ENCODE results near the gene NKAIN1.

NKAIN1 gene

GRCh38 chr1:31227891-31228568 is 11.7 kb downstream of the NKAIN1 start:
- no peak overlapping the region for H3K4me3 ChIP-seq (ENCODE audit: control insufficient read depth, low read depth, low read length)
- no peak for DNase-seq (ENCODE audit: low read depth)
- TF ChIP-seq CTCF (conservative IDR thresholded peaks at IDR 0.05; ENCODE audit: control insufficient read depth, insufficient read depth, low read depth, low read length), result no peak

DNA sequence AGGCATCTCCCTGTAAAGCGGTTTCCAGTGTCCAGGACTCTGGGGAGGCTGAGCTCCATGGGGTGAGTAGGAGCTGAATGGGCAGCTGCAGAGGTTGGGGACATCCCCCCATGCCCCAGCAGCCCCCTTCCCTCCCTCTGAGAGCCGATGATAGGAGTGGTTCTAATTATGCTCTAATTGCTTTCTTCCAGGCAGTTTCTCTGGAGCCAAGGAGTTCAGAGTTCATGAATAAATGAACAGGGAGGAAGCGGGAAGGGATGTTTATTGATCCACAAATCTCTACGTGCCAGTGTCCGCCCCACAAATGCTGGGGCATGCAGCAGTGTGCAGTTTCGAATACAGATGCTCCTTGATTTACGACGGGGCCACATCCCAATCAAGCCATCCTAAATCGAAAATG is 15.6 kb downstream of the NKAIN1 start:
- no peak for DNase-seq (ENCODE audit: low read depth)
- no peak for TF ChIP-seq CTCF (conservative IDR thresholded peaks at IDR 0.05; ENCODE audit: control insufficient read depth, insufficient read depth, low read depth, low read length)

GRCh38 chr1:31222176-31222575 is 17.5 kb downstream of the NKAIN1 start:
- DNase-seq (ENCODE audit: low read depth), result no peak
- H3K4me3 ChIP-seq (ENCODE audit: control insufficient read depth, low read depth, low read length), result no peak overlapping the region
- no peak for TF ChIP-seq CTCF (conservative IDR thresholded peaks at IDR 0.05; ENCODE audit: control insufficient read depth, insufficient read depth, low read depth, low read length)

More for the DNA sequence above, 15.6 kb downstream of the NKAIN1 start:
- H3K4me3 ChIP-seq (ENCODE audit: control insufficient read depth, low read depth, low read length), result no peak overlapping the region

- no peak for DNase-seq (ENCODE audit: low read depth)
- no peak for TF ChIP-seq CTCF (conservative IDR thresholded peaks at IDR 0.05; ENCODE audit: control insufficient read depth, insufficient read depth, low read depth, low read length)
- H3K4me3 ChIP-seq (ENCODE audit: control insufficient read depth, low read depth, low read length), result no peak overlapping the region
Observed at GRCh38 chr1:31221072-31221471, 18.6 kb downstream of the NKAIN1 start.

- TF ChIP-seq CTCF (conservative IDR thresholded peaks at IDR 0.05; ENCODE audit: control insufficient read depth, insufficient read depth, low read depth, low read length), result no peak
- H3K4me3 ChIP-seq (ENCODE audit: control insufficient read depth, low read depth, low read length), result no peak overlapping the region
- no peak for DNase-seq (ENCODE audit: low read depth)
Observed at GRCh38 chr1:31219489-31219888, 20.2 kb downstream of the NKAIN1 start.

- no peak for TF ChIP-seq CTCF (conservative IDR thresholded peaks at IDR 0.05; ENCODE audit: control insufficient read depth, insufficient read depth, low read depth, low read length)
- no peak overlapping the region for H3K4me3 ChIP-seq (ENCODE audit: control insufficient read depth, low read depth, low read length)
- no peak for DNase-seq (ENCODE audit: low read depth)
Observed at GRCh38 chr1:31218705-31219104, 21.0 kb downstream of the NKAIN1 start.

- TF ChIP-seq CTCF (conservative IDR thresholded peaks at IDR 0.05; ENCODE audit: control insufficient read depth, insufficient read depth, low read depth, low read length), result no peak
- no peak overlapping the region for H3K4me3 ChIP-seq (ENCODE audit: control insufficient read depth, low read depth, low read length)
- peak; percentile 46 for DNase-seq (ENCODE audit: low read depth)
Observed at GRCh38 chr1:31216016-31216415, 23.7 kb downstream of the NKAIN1 start.
